ENCODE measurements around the gene LSR. TPM values are rescaled to one million over a fixed set of nuclear protein-coding genes. Genes with fewer than 3 reads are reported as not detected.

LSR gene
- total RNA-seq, 1 donor from 2014 or later = 27.1 TPM

- H3K27me3 Mint-ChIP-seq (ENCODE audit: insufficient read depth, low read depth) = peaks cover 2% of the 10 kb centered on the region
- H2AFZ ChIP-seq (replicated peaks) = peak overlapping the region; percentile 36
Observed at GRCh38 chr19:35204799-35205732, 43.7 kb upstream of the LSR start.

GRCh38 chr19:35205733-35206323, 43.0 kb upstream of the LSR start:
- Histone ChIP-seq H3K36me3 (no peaks in the 10 kb centered on the region), H3F3A (ENCODE audit: low read depth) (peaks cover 19% of the 10 kb centered on the region), H3K9me3 (ENCODE audit: low read depth) (no peaks in the 10 kb centered on the region), H3K27ac (no peak overlapping the region), H3K79me2 (ENCODE audit: low read depth) (no peaks in the 10 kb centered on the region), H3K27me3 (no peaks in the 10 kb centered on the region), H3K9ac (no peak overlapping the region), H2AFZ (replicated peaks) (peak overlapping the region; percentile 36), H3K4me2 (no peak overlapping the region), H3K4me3 (no peak overlapping the region), H4K20me1 (ENCODE audit: low read depth) (no peaks in the 10 kb centered on the region), H3K4me1 (peaks cover 12% of the 10 kb centered on the region)
- H3K9me3 Mint-ChIP-seq = no peaks in the 10 kb centered on the region
- DNase-seq (ENCODE audit: low spot score) = no peak
- TF ChIP-seq EZH2 (IDR thresholded peaks at IDR 0.05) = no peak
- no peak for TF ChIP-seq EZH2phosphoT487 (IDR thresholded peaks at IDR 0.05)
- TF ChIP-seq, protein P1, sequence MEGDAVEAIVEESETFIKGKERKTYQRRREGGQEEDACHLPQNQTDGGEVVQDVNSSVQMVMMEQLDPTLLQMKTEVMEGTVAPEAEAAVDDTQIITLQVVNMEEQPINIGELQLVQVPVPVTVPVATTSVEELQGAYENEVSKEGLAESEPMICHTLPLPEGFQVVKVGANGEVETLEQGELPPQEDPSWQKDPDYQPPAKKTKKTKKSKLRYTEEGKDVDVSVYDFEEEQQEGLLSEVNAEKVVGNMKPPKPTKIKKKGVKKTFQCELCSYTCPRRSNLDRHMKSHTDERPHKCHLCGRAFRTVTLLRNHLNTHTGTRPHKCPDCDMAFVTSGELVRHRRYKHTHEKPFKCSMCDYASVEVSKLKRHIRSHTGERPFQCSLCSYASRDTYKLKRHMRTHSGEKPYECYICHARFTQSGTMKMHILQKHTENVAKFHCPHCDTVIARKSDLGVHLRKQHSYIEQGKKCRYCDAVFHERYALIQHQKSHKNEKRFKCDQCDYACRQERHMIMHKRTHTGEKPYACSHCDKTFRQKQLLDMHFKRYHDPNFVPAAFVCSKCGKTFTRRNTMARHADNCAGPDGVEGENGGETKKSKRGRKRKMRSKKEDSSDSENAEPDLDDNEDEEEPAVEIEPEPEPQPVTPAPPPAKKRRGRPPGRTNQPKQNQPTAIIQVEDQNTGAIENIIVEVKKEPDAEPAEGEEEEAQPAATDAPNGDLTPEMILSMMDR (IDR thresholded peaks at IDR 0.05) = no peak
- no peak overlapping the region for H3K4me3 Mint-ChIP-seq
- H3K4me1 Mint-ChIP-seq = peaks cover 3% of the 10 kb centered on the region
- H3K36me3 Mint-ChIP-seq = no peaks in the 10 kb centered on the region
- no peak overlapping the region for H3K27ac Mint-ChIP-seq
- H3K27me3 Mint-ChIP-seq (ENCODE audit: insufficient read depth, low read depth) = peaks cover 5% of the 10 kb centered on the region

More at GRCh38 chr19:35204799-35205732, 43.7 kb upstream of the LSR start:
- H3K4me1 ChIP-seq = peaks cover 12% of the 10 kb centered on the region
- DNase-seq (ENCODE audit: low spot score) = no peak
- peaks cover 19% of the 10 kb centered on the region for H3F3A ChIP-seq (ENCODE audit: low read depth)
- no peaks in the 10 kb centered on the region for H3K9me3 ChIP-seq (ENCODE audit: low read depth)
- no peaks in the 10 kb centered on the region for H3K9me3 Mint-ChIP-seq
- no peak overlapping the region for H3K27ac Mint-ChIP-seq
- TF ChIP-seq EZH2 (IDR thresholded peaks at IDR 0.05) = no peak
- TF ChIP-seq, protein P1 (IDR thresholded peaks at IDR 0.05) = no peak
- no peak for TF ChIP-seq EZH2phosphoT487 (IDR thresholded peaks at IDR 0.05)
- no peaks in the 10 kb centered on the region for H4K20me1 ChIP-seq (ENCODE audit: low read depth)
- H3K4me1 Mint-ChIP-seq = peaks cover 3% of the 10 kb centered on the region
- no peaks in the 10 kb centered on the region for H3K27me3 ChIP-seq
- no peak overlapping the region for H3K4me2 ChIP-seq
- H3K4me3 Mint-ChIP-seq = no peak overlapping the region
- H3K4me3 ChIP-seq = no peak overlapping the region
- no peaks in the 10 kb centered on the region for H3K79me2 ChIP-seq (ENCODE audit: low read depth)
- H3K36me3 Mint-ChIP-seq = no peaks in the 10 kb centered on the region
- H3K36me3 ChIP-seq = no peaks in the 10 kb centered on the region
- H3K27ac ChIP-seq = no peak overlapping the region
- H3K9ac ChIP-seq = no peak overlapping the region

GRCh38 chr19:35206379-35206778, 42.4 kb upstream of the LSR start:
- Mint-ChIP-seq H3K4me3 (no peak overlapping the region), H3K9me3 (no peaks in the 10 kb centered on the region), H3K27ac (no peak overlapping the region), H3K4me1 (peaks cover 3% of the 10 kb centered on the region), H3K36me3 (no peaks in the 10 kb centered on the region), H3K27me3 (ENCODE audit: insufficient read depth, low read depth) (peaks cover 5% of the 10 kb centered on the region)
- H3K4me1 ChIP-seq = peaks cover 12% of the 10 kb centered on the region
- H3F3A ChIP-seq (ENCODE audit: low read depth) = peaks cover 19% of the 10 kb centered on the region
- H3K36me3 ChIP-seq = no peaks in the 10 kb centered on the region
- H3K27ac ChIP-seq = no peak overlapping the region
- no peaks in the 10 kb centered on the region for H3K9me3 ChIP-seq (ENCODE audit: low read depth)
- no peak overlapping the region for H3K4me3 ChIP-seq
- no peaks in the 10 kb centered on the region for H4K20me1 ChIP-seq (ENCODE audit: low read depth)
- DNase-seq (ENCODE audit: low spot score) = no peak
- no peak overlapping the region for H3K9ac ChIP-seq
- no peaks in the 10 kb centered on the region for H3K79me2 ChIP-seq (ENCODE audit: low read depth)
- no peak overlapping the region for H3K4me2 ChIP-seq
- no peaks in the 10 kb centered on the region for H3K27me3 ChIP-seq
- TF ChIP-seq EZH2 (IDR thresholded peaks at IDR 0.05) (no peak), EZH2phosphoT487 (IDR thresholded peaks at IDR 0.05) (no peak)
- TF ChIP-seq, protein P1 (IDR thresholded peaks at IDR 0.05) = no peak
- H2AFZ ChIP-seq (replicated peaks) = no peak overlapping the region

Data from neural progenitor cell (in vitro differentiated cells).